Gastrocnemius medialis (tissue), 4 donors: ENCODE data around the gene FADS3.

Experiments used
- POLR2A ChIP-seq, 2 donors: fragments of 450-650 bp; IDR thresholded peaks; one replicate each; pipeline ENCODE4 v1.6.1; 2017; ENCODE audit warnings: antibody characterized with exemption in 2 of 2, mild to moderate bottlenecking in 2 of 2, moderate library complexity in 2 of 2
- TF ChIP-seq, protein P1 (sequence below), 5 experiments: fragments of 450-650 bp in 3 of 5; fragments of 200-600 bp in 2 of 5; sonication (generic) in 2 of 5; IDR thresholded peaks in 4 of 5; conservative IDR thresholded peaks in 1 of 5; 1 replicate in 4 of 5; 2 replicates in 1 of 5; pipeline ENCODE4 v1.5.1; 2016 to 2019; ENCODE audit warnings: antibody characterized with exemption in 5 of 5, mild to moderate bottlenecking in 3 of 5, moderate library complexity in 3 of 5

DNA sequence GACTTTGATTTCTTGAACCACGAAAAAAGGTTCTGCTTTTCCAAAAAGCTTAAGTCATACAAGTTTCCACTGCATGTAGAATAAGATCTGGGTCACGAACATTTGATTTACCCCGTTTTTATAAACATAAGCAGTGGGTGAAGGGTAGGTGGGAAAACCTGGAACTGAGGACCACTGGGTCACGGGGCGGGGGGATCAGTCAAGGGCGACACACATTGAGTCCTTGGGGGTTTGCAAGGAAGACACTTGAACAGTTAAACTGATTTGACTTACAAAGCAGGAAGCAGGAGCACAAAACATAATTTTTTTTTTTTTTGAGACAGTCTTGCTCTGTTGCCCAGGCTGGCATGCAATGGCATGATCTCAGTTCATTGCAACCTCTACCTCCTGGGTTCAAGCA lies 10.9 kb downstream of the FADS3 start:
- TF ChIP-seq, protein P1, sequence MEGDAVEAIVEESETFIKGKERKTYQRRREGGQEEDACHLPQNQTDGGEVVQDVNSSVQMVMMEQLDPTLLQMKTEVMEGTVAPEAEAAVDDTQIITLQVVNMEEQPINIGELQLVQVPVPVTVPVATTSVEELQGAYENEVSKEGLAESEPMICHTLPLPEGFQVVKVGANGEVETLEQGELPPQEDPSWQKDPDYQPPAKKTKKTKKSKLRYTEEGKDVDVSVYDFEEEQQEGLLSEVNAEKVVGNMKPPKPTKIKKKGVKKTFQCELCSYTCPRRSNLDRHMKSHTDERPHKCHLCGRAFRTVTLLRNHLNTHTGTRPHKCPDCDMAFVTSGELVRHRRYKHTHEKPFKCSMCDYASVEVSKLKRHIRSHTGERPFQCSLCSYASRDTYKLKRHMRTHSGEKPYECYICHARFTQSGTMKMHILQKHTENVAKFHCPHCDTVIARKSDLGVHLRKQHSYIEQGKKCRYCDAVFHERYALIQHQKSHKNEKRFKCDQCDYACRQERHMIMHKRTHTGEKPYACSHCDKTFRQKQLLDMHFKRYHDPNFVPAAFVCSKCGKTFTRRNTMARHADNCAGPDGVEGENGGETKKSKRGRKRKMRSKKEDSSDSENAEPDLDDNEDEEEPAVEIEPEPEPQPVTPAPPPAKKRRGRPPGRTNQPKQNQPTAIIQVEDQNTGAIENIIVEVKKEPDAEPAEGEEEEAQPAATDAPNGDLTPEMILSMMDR (IDR thresholded peaks at IDR 0.05 in 4 of 5, conservative IDR thresholded peaks at IDR 0.05 in 1 of 5): no peak
- no peak for TF ChIP-seq POLR2A (IDR thresholded peaks at IDR 0.05)
